Nucleus accumbens (tissue), 56 donors: ENCODE results near the gene ERAL1.
"Not testable (repeated sequence)": the region's sequence is repeated elsewhere in the genome, so short reads cannot be mapped to it uniquely, and the experiment has no call there.

Experiments used
- DNase-seq, 56 donors: peaks; one replicate each; lab custom pipeline; 2025; lab: John Stamatoyannopoulos, UW

ERAL1 gene

GRCh38 chr17:28848667-28849066 lies 6.1 kb upstream of the ERAL1 start:
- DNase-seq, result not testable (repeated sequence)

- DNase-seq, result no peak
These were observed 5.5 kb upstream of the ERAL1 start for GRCh38 chr17:28849281-28849680.

DNA sequence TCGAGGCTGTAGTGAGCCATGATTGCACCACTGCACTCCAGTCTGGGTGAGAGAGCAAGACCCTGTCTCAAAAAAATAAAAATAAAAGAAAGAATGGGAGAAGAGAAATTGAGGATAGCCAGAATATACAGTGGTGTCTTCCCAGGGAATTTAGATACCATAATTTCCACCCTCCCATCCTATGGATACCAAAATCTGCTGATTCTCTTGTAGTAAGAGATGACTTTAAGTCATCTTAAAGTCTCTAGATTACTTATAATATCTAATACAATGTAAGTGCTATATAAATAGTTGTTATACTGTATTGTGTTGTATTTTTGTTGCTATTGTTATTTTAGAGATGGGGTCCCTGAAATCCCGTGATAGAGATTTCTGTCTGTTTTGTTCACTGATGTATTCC lies 1.5 kb upstream of the ERAL1 start:
- DNase-seq, result no peak

DNA sequence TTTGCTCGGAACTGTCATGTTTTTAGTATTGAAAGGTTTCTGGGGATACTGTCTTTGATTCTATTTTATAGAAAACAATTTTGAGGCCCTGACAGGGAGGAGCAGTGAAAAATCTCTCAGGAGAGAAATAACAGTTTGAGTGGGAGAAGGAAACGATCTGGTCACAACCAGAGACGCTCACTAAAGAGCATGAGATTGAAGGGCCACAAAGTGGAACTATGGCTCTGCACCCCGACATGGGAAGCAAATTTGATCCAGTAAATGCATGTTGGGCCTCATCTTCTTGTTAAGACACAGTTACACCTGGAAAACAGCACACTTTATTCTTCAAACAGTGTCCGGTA lies 492 bp downstream of the ERAL1 start:
- DNase-seq, result no peak

DNA sequence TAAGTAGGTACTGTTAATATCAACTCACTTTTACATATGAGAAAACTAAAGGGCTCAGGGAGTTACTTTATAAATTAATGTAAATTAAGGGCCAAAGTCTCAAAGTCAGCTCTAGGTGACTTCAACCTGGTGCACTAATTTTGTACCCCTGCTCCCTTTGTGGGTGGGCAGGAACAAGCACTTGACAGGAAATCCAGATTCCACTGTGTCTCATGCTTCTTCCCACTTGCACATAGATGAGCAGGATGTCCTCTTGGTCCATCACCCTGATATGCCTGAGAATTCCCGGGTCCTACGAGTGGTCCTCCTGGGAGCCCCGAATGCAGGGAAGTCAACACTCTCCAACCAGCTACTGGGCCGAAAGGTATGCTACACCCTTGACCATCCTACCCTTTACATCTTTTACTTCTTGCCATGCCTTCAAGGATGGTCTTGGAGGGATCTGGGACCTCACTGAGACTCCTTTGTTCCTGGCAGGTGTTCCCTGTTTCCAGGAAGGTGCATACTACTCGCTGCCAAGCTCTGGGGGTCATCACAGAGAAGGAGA lies 1.3 kb downstream of the ERAL1 start:
- no peak for DNase-seq

GRCh38 chr17:28857905-28858800 lies 3.3 kb downstream of the ERAL1 start:
- no peak for DNase-seq

DNA sequence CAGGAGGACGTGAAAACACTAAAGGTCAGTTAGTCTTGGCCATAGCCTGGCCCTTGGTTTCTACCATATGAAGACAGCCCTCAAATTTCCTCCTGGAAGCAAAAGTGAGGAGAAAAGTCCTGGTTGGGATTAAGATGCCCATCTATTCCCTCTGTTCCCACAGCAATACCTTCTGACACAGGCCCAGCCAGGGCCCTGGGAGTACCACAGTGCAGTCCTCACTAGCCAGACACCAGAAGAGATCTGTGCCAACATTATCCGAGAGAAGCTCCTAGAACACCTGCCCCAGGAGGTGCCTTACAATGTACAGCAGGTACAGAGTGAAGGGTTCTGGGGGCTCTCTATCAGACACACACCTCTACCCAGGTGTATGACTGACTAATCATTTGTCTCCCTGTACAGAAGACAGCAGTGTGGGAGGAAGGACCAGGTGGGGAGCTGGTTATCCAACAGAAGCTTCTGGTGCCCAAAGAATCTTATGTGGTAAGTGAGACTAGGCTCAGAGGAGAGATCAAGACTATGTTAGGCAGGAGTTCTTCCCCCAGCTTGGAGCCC lies 4.1 kb downstream of the ERAL1 start:
- DNase-seq, result no peak

GRCh38 chr17:28860363-28860808 lies 5.6 kb downstream of the ERAL1 start:
- DNase-seq, result no peak

DNA sequence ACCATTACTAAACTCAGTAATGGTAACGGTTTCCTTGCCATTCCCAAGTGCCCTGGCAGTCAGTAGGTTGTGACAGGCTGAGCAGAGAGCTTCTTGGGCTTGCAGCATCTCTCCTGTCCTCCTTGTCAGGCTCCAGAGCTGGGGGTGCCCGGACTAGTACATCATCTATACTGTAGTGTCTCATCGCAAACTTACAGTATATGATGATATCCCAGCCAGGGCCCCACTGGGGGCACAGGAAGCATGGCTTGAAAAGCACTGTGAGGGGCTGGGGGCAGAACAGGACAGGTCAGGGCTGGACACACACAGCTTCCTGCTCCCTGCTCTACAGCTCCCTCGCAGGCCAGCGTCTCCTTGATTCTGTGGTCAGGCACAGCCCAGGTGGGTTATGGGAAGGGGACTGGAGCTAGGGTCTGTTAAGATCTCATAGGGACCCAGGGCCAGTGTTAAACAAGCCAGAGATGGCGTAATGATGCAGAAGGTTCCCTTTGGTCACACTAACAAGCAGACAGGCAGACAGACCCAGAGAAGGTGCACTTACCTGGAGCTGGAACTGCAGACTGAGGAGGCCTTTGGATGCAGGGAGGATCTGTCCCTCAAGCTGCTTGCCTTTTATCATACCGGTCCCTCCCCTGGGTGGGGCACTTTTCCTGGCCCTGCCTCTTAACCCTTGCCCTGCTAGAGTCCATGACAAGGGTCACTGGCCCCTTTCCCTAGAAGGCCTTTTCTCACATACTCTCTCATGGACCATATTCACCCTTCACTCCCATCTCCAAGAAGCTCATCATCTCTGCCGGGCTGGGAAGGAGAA lies 6.8 kb downstream of the ERAL1 start:
- no peak for DNase-seq

DNA sequence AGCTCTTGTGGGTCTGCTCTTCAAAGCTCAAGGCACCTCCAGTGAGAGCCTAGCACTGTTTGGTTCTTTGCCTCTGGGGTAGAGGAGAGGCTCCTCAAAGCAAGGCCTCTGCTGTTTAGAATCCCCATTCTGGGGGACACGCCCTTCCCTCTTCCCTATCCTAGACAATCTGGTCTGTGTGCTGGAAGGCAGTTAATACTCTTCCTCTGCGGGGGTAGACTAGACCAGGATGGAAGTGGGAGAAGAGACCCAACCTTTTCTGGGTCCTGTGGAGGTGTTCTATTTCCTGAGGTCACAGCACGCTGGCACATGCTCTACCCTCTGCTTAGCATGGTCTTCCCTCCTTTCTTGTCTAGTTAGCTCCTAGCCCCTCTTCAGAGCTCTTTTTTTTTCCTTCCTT lies 7.7 kb downstream of the ERAL1 start:
- no peak for DNase-seq

GRCh38 chr17:28863953-28864352 lies 9.1 kb downstream of the ERAL1 start:
- DNase-seq, result no peak

DNA sequence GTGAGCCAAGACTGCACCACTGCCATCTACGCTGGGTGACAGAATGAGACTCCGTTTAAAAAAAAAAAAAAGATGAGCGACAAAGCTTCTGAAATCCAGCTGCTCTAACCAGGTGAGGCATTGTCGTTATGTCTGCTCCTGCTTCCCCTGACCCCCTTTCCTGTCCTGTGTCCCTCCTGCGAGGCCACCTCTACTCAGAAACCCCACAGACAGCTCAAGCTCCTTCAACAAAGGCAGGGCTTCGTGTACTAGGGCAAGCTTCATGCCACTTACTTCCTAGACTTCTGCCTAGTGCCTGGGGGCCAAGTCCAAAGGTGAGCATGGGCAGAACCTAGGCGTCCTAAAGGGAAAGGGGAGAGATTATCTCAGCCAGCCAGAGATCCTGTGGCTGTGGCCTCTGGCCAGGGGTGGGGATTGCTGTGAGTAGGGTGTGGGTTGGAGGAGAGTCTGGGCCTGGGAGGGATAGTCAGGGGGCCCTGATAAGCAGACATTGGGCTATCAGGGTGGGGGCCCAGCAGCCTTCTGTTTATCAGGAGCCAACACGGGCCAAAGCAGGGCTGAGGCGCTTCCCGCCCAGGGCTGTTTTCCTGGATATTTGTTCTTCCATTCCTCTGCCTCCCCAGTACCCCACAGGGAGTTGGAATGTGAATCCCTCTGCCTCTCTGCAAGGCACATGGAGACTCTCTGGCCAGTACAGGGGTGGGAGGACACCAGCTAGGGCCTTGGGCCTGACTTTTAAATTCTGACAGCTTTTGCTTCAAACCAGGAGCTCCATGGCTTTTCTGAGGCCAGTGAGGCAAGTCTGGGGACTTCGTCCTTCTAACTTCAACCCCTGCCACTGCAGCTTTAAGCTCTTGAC lies 10.4 kb downstream of the ERAL1 start:
- DNase-seq, result no peak

- no peak for DNase-seq
These were observed 11.3 kb downstream of the ERAL1 start for GRCh38 chr17:28865946-28866752.

GRCh38 chr17:28867276-28867675 lies 12.5 kb downstream of the ERAL1 start:
- no peak for DNase-seq

- DNase-seq, result no peak
These were observed 16.3 kb downstream of the ERAL1 start for GRCh38 chr17:28871056-28871579.

DNA sequence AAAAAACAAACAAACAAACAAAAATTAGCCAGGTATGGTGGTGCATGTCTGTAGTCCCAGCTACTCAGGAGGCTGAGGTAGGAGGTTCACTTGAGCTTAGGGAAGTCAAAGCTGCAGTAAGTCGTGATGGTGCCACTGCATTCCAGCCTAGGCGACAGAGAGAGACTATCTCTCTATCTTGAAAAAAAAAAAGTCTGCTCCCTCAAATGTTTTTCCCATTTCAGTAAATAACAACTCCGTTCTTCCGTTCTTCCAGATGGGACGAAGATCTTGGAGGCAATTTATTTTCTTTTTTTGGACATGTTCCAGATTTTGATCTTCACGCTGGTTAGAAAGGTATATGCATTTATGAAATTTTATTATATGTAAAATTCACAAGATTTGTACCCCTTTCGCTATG lies 19.0 kb downstream of the ERAL1 start:
- no peak for DNase-seq

GRCh38 chr17:28874750-28875149 lies 19.9 kb downstream of the ERAL1 start:
- DNase-seq, result no peak

DNA sequence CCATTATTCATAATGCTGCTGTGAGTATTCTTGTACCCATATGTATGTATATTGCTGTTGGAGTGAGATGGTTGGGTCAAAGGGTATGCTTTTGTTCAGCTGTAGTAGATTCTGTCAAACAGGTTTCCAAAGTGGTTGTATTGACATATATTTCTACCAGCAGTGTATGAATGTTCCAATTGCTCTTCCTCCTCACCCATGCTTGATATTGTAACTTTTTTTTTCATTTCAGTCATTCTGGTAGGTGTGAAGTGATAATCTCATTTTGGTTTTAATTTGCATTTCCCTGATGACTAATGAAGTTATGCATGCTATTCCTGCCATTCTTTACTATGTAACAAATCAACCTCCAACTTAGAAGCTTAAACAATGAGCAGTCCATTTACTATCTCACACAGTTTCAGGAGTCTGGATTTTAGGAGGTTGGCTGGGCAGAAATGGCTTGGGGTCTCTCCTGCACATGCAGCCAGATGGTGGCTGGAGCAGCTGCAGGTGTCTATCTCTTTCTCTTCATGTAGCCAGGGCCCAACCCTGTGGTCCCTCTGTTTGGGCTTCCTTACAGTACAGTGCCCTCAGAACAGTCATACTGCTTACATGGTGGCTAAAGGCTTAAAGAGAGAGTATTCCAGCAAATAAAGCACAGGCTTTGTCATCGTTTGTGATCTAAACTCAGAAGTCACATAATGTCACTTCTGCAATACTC lies 21.2 kb downstream of the ERAL1 start:
- no peak for DNase-seq
